Measurements from ENCODE around the gene DDIAS. TPM values are rescaled to one million over a fixed set of nuclear protein-coding genes. Genes with fewer than 3 reads are reported as not detected.

DDIAS gene
- total RNA-seq, 4 donors from 2014 or later: 0.17 to 1.6 (median 0.52) TPM; not detected in 1

DNA sequence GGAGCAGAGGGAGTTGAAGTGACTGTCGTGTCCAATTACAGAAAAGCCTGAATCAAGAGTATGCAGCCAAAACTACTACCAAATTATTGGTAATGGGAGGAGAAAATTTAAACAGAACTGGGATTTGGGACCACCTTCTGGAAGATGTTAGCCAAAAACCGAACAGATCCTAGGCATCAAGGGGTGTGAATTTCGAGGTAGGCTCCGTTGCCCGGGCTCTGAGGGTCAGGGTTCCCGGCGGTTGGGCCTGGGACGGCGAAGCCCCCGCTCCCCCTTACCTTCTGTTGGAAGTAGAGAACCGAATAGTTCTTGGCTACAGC lies 1.6 kb upstream of the DDIAS start:
- intact Hi-C loops (cut with DNase I): loop anchor here (2.0 to 5.0 kb wide), 5 partner anchors 33 to 387 kb away; partner anchors contain the start of genes ANKRD42, CCDC90B and RAB30
- WGBS: 0% methylated on average over 11 of the region's 11 CpGs
- Histone ChIP-seq H3K4me1 (peaks cover 9 to 42% (median 32%) of the 10 kb centered on the region in 4 donors), H3K27ac (replicated peaks in 1 of 4) (peak overlapping the region; percentile 92 to 96 (median 94)), H3K27me3 (no peaks in the 10 kb centered on the region), H3K36me3 (no peaks in the 10 kb centered on the region), H3K9me3 (no peaks in the 10 kb centered on the region), H3K4me3 (peak overlapping the region; percentile 68 to 83 (median 74))
- TF ChIP-seq POLR2AphosphoS5 (IDR thresholded peaks at IDR 0.05) (no peak), EP300 (IDR thresholded peaks at IDR 0.05) (no peak), POLR2A (IDR thresholded peaks at IDR 0.05; ENCODE audit: low read depth) (no peak)
- TF ChIP-seq, protein P1, sequence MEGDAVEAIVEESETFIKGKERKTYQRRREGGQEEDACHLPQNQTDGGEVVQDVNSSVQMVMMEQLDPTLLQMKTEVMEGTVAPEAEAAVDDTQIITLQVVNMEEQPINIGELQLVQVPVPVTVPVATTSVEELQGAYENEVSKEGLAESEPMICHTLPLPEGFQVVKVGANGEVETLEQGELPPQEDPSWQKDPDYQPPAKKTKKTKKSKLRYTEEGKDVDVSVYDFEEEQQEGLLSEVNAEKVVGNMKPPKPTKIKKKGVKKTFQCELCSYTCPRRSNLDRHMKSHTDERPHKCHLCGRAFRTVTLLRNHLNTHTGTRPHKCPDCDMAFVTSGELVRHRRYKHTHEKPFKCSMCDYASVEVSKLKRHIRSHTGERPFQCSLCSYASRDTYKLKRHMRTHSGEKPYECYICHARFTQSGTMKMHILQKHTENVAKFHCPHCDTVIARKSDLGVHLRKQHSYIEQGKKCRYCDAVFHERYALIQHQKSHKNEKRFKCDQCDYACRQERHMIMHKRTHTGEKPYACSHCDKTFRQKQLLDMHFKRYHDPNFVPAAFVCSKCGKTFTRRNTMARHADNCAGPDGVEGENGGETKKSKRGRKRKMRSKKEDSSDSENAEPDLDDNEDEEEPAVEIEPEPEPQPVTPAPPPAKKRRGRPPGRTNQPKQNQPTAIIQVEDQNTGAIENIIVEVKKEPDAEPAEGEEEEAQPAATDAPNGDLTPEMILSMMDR (IDR thresholded peaks at IDR 0.05): no peak
- DNase-seq (ENCODE audit: extremely low spot score): no peak

DNA sequence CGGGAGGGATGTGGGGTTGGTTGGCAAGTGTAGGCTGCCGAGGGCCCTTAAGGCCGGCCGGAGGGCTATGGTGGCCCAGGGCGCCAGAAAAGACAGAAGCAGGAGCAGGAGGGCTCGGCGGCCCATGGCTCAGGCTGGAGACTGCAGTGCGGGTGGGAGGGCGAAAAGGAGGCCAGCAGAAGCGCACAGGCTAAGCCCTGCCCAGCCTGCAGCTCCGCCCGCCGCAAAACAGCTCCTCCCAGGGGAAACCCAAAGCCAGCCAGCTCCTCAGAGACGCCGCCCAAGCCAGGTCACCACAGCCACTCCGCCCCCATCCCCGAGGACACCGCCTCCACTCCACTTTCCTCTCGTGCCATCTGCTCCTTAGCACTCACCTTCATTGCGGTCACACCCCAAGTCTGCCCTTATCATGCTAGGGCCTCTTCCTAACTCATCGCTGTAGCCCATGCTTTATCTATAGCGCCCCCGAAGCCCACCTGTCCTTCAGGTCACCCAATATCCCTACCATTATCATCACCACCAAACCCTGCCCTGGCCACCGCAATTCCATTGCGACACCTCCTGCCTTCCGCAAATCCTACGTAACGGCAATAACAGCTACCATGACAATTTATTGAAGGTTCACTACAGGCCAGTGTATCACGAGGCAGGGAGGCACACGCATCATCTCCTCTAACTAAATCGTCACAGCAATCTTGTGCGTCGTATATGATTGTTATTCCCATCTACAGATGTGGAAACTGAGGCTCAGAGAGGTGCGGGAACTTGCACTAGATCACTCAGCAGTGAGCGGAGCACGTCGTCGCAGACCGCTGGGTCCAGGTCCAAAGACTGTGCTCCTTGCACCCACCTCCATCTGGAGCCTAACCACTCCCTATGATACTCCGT lies 1.0 kb upstream of the DDIAS start, which contains the start of gene PRCP:
PRCP (minus strand) TSS at position 154 of the 888 bp plus-strand sequence; CDS start at position 126, 28 bp downstream.
- H3K9me3 ChIP-seq: no peaks in the 10 kb centered on the region
- peaks cover 9 to 40% (median 31%) of the 10 kb centered on the region in 4 donors for H3K4me1 ChIP-seq
- intact Hi-C loops (cut with DNase I): loop anchor here (2.0 to 5.0 kb wide), 5 partner anchors 34 to 387 kb away; partner anchors contain the start of genes ANKRD42, CCDC90B and RAB30
- peak within 1 kb of the TSS; percentile 68 to 83 (median 74) for H3K4me3 ChIP-seq
- H3K27me3 ChIP-seq: no peaks in the 10 kb centered on the region
- peak within 1 kb of the TSS; percentile 92 to 96 (median 94) for H3K27ac ChIP-seq (replicated peaks in 1 of 4)
- TF ChIP-seq EP300 (IDR thresholded peaks at IDR 0.05) (no peak), POLR2A (IDR thresholded peaks at IDR 0.05; ENCODE audit: low read depth) (no peak), POLR2AphosphoS5 (IDR thresholded peaks at IDR 0.05) (peak; percentile 80 to 90)
- TF ChIP-seq, protein P1 (IDR thresholded peaks at IDR 0.05): peak in 1 of 3 experiments; percentile 7
- peak; percentile 97 for DNase-seq (ENCODE audit: extremely low spot score)
- H3K36me3 ChIP-seq: no peaks in the 10 kb centered on the region
- 0% methylated on average over 31 of the region's 40 CpGs for WGBS

DNA sequence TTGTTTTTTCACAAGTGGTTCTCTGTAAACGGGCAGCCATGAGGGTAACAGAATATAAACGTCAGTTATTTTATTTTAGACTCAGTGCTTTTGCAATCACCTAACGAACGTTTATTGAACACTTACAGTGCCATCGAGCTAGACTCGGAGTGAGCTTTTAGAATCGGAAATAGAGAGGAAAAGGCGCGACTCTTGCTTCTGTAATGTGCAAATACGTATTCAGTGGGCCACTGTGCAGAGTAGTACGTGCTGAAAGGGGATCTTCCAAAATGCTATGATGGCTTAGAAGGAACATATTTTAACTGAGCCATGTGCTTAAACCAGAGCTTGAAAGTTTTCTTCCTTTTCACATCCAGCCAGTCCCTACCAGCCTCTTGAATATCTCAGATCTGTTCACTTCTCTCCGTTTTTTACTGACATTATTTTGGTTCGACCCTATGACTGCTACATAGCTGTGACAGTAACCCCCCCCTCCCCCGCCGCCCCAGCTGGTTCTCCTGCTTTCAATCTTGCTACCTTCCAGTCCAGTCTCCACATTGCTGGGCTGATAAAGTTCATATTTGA lies 468 bp downstream of the DDIAS start:
- H3K9me3 ChIP-seq: no peaks in the 10 kb centered on the region
- TF ChIP-seq POLR2AphosphoS5 (IDR thresholded peaks at IDR 0.05) (no peak), EP300 (IDR thresholded peaks at IDR 0.05) (no peak), POLR2A (IDR thresholded peaks at IDR 0.05; ENCODE audit: low read depth) (no peak)
- TF ChIP-seq, protein P1 (IDR thresholded peaks at IDR 0.05): no peak
- H3K27me3 ChIP-seq: no peaks in the 10 kb centered on the region
- H3K27ac ChIP-seq (replicated peaks in 1 of 4): peak overlapping the region in 3 of 4 donors; percentile 92 to 95 (median 93)
- 3% methylated on average over 15 of the region's 15 CpGs for WGBS
- no peak for DNase-seq (ENCODE audit: extremely low spot score)
- H3K36me3 ChIP-seq: no peaks in the 10 kb centered on the region
- intact Hi-C loops (cut with DNase I): loop anchor here (2.0 to 5.0 kb wide), 5 partner anchors 35 to 385 kb away; partner anchors contain the start of genes ANKRD42, CCDC90B and RAB30
- H3K4me1 ChIP-seq: peaks cover 9 to 43% (median 31%) of the 10 kb centered on the region in 4 donors
- H3K4me3 ChIP-seq: peak overlapping the region; percentile 68 to 83 (median 74)

DNA sequence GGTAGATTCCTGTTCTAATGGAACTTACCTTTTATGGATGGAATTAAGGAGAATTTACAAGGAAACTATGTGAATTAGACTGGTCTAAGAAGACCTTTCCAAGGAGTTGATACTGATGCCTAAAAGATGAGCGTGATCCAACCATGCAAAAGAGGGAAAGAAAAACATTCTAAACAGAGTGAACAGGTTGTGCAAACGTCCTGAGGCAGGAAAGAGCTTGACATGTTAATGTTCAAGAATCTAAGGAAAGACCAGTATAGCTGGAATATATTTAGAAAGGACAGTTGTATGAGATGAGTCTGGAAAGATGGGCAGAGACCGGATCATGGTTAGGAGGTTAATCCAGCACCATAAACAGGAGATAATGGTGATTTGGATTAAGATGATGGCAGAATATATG lies 1.3 kb downstream of the DDIAS start:
- TF ChIP-seq POLR2AphosphoS5 (IDR thresholded peaks at IDR 0.05) (no peak), POLR2A (IDR thresholded peaks at IDR 0.05; ENCODE audit: low read depth) (no peak), EP300 (IDR thresholded peaks at IDR 0.05) (no peak)
- TF ChIP-seq, protein P1 (IDR thresholded peaks at IDR 0.05): no peak
- Histone ChIP-seq H3K36me3 (no peaks in the 10 kb centered on the region), H3K4me1 (peaks cover 9 to 34% (median 29%) of the 10 kb centered on the region in 4 donors), H3K9me3 (no peaks in the 10 kb centered on the region), H3K27ac (replicated peaks in 1 of 4) (no peak overlapping the region), H3K27me3 (no peaks in the 10 kb centered on the region), H3K4me3 (no peak overlapping the region)
- WGBS: 74% methylated on average over 3 of the region's 3 CpGs
- intact Hi-C loops (cut with DNase I): loop anchor here (5.0 kb wide), 3 partner anchors 169 to 384 kb away; partner anchors contain the start of genes ANKRD42, CCDC90B and RAB30
- DNase-seq (ENCODE audit: extremely low spot score): no peak

All from esophagus muscularis mucosa (tissue), 4 donors.